Measurements from ENCODE around the gene TET3.

TET3 gene

GRCh38 chr2:74007121-74007520, 22.4 kb downstream of the TET3 start:
- DNase-seq, result no peak

- DNase-seq, result no peak
Observed at GRCh38 chr2:74007711-74008110, 23.0 kb downstream of the TET3 start.

GRCh38 chr2:74008761-74009395, 24.2 kb downstream of the TET3 start:
- DNase-seq, result no peak

- DNase-seq, result no peak
Observed at GRCh38 chr2:74009577-74009976, 24.9 kb downstream of the TET3 start.

- DNase-seq, result no peak
Observed at GRCh38 chr2:74010087-74010541, 25.4 kb downstream of the TET3 start.

- DNase-seq, result no peak
Observed at GRCh38 chr2:74011246-74011645, 26.5 kb downstream of the TET3 start.

GRCh38 chr2:74014813-74015212, 30.1 kb downstream of the TET3 start:
- no peak for DNase-seq

GRCh38 chr2:74017223-74017622, 32.5 kb downstream of the TET3 start:
- no peak for DNase-seq

GRCh38 chr2:74019516-74019915, 34.8 kb downstream of the TET3 start:
- DNase-seq, result no peak

GRCh38 chr2:74020702-74021406, 36.1 kb downstream of the TET3 start:
- DNase-seq, result no peak

GRCh38 chr2:74021407-74021755, 36.7 kb downstream of the TET3 start:
- no peak for DNase-seq

- no peak for DNase-seq
Observed at GRCh38 chr2:74024216-74024615, 39.5 kb downstream of the TET3 start.

GRCh38 chr2:74025971-74026612, 41.4 kb downstream of the TET3 start:
- DNase-seq, result no peak

GRCh38 chr2:74026687-74027241, 42.1 kb downstream of the TET3 start:
- DNase-seq, result no peak

GRCh38 chr2:74027496-74027895, 42.8 kb downstream of the TET3 start:
- DNase-seq, result no peak

- no peak for DNase-seq
Observed at GRCh38 chr2:74028290-74028689, 43.6 kb downstream of the TET3 start.

GRCh38 chr2:74028741-74029140, 44.0 kb downstream of the TET3 start:
- no peak for DNase-seq

GRCh38 chr2:74029714-74030397, 45.1 kb downstream of the TET3 start:
- no peak for DNase-seq

GRCh38 chr2:74031221-74031620, 46.5 kb downstream of the TET3 start:
- no peak for DNase-seq

- no peak for DNase-seq
Observed at GRCh38 chr2:74031959-74032287, 47.2 kb downstream of the TET3 start.

- no peak for DNase-seq
Observed at GRCh38 chr2:74033375-74033774, 48.7 kb downstream of the TET3 start.

All from stimulated activated CD4-positive, alpha-beta T cell treated with anti-CD3 and anti-CD28 coated beads, Interleukin-4, amount 100 ng/mL, for 1 hour (primary cell).